K562 treated with DMSO at 1 percent for 48 hours (cell line): ENCODE data around the gene SYNE4. TPM values are rescaled to one million over a fixed set of nuclear protein-coding genes. Genes with fewer than 3 reads are reported as not detected.

Source experiments
- total RNA-seq: library from RNA; unstranded; fragments of 300-600 nt; gene quantifications from 2 replicates; pipeline ENCODE4 v1.2.3, GENCODE V29; 2022; ENCODE audit warnings: low replicate concordance; ENCODE audit errors: extremely low read depth

The SYNE4 gene
- not detected in 2 replicates for total RNA-seq

GRCh38 chr19:36008336-36008978 is at the start of gene SYNE4:
SYNE4 (minus strand) TSS chr19:36008813; CDS start chr19:36008681, 132 bp downstream.

GRCh38 chr19:36054733-36055686 is 46.4 kb upstream of the SYNE4 start, which contains the start of gene WDR62:
WDR62 (plus strand) TSS chr19:36054897; CDS start chr19:36054972, 75 bp downstream.

GRCh38 chr19:36054119-36054732 is 45.6 kb upstream of the SYNE4 start, which contains the start of gene THAP8:
THAP8 (minus strand) TSS chr19:36054285; CDS start chr19:36054217, 68 bp downstream.

GRCh38 chr19:36032251-36033104 is 23.9 kb upstream of the SYNE4 start, which contains the start of gene CLIP3:
CLIP3 (minus strand) TSS chr19:36032873; CDS start chr19:36032357, 516 bp downstream.

GRCh38 chr19:36014012-36014924 is 5.7 kb upstream of the SYNE4 start, which contains the start of gene ALKBH6:
ALKBH6 (minus strand) TSS chr19:36014213; CDS start chr19:36013397, 816 bp downstream.

GRCh38 chr19:35995048-35995993 is 13.3 kb downstream of the SYNE4 start, which contains the start of gene SDHAF1:
SDHAF1 (plus strand) TSS chr19:35995188; CDS start chr19:35995275, 87 bp downstream.

Other genes starting within 250 kb of the SYNE4 start
- not detected in 2 replicates for gene ARHGAP33, start 233.2 kb downstream of the SYNE4 start, total RNA-seq
- not detected in 2 replicates for gene PRODH2, start 196.0 kb downstream of the SYNE4 start, total RNA-seq
- gene NPHS1, start 156.3 kb downstream of the SYNE4 start, total RNA-seq, result not detected in 2 replicates
- gene KIRREL2, start 151.9 kb downstream of the SYNE4 start, total RNA-seq, result not detected in 2 replicates
- not detected in 2 replicates for gene APLP1, start 140.2 kb downstream of the SYNE4 start, total RNA-seq
- not detected in 2 replicates for gene NFKBID, start 108.3 kb downstream of the SYNE4 start, total RNA-seq
- not detected in 2 replicates for gene HCST, start 106.3 kb downstream of the SYNE4 start, total RNA-seq
- not detected in 2 replicates for gene TYROBP, start 100.5 kb downstream of the SYNE4 start, total RNA-seq
- gene LRFN3, start 72.4 kb downstream of the SYNE4 start, total RNA-seq, result not detected in 2 replicates
- not detected in 2 replicates for gene SDHAF1, start 13.6 kb downstream of the SYNE4 start, total RNA-seq
- not detected in 2 replicates for gene ALKBH6, start 5.4 kb upstream of the SYNE4 start, total RNA-seq
- not detected in 2 replicates for gene CLIP3, start 24.1 kb upstream of the SYNE4 start, total RNA-seq
- gene THAP8, start 45.5 kb upstream of the SYNE4 start, total RNA-seq, result not detected in 2 replicates
- gene WDR62, start 46.1 kb upstream of the SYNE4 start, total RNA-seq, result not detected in 2 replicates
- gene OVOL3, start 102.3 kb upstream of the SYNE4 start, total RNA-seq, result not detected in 2 replicates
- gene POLR2I, start 106.1 kb upstream of the SYNE4 start, total RNA-seq, result not detected in 2 replicates
- not detected in 2 replicates for gene TBCB, start 106.7 kb upstream of the SYNE4 start, total RNA-seq
- gene CAPNS1, start 131.3 kb upstream of the SYNE4 start, total RNA-seq, result not detected in 2 replicates
- gene COX7A1, start 143.6 kb upstream of the SYNE4 start, total RNA-seq, result not detected in 2 replicates
- gene ZNF565, start 205.9 kb upstream of the SYNE4 start, total RNA-seq, result not detected in 2 replicates
- not detected in 2 replicates for gene ZNF146, start 206.3 kb upstream of the SYNE4 start, total RNA-seq